ENCODE results near the gene TNIP1. TPM values are rescaled to one million over a fixed set of nuclear protein-coding genes. Genes with fewer than 3 reads are reported as not detected.

Gene TNIP1
- polyA plus RNA-seq, 2 of the 4 experiments (the other 2 are of a cell fraction): 48.4 to 53.4 TPM

- TF ChIP-seq FOXS1 (CRISPR knock-in tag; IDR thresholded peaks at IDR 0.05) (no peak), NR3C1 (IDR thresholded peaks at IDR 0.05) (no peak), BCL3 (IDR thresholded peaks at IDR 0.05) (no peak), NFE2L2 (conservative IDR thresholded peaks at IDR 0.05; ENCODE audit: low read length) (no peak), SMC3 (IDR thresholded peaks at IDR 0.05) (no peak), HOXB5 (CRISPR knock-in tag; IDR thresholded peaks at IDR 0.05) (no peak), HOXA7 (CRISPR knock-in tag; IDR thresholded peaks at IDR 0.05) (no peak), POLR2A (IDR thresholded peaks at IDR 0.05; ENCODE audit: low read length) (no peak), CHD4 (IDR thresholded peaks at IDR 0.05; ENCODE audit: borderline replicate concordance) (no peak), RARB (CRISPR knock-in tag; IDR thresholded peaks at IDR 0.05) (no peak), REST (IDR thresholded peaks at IDR 0.05) (no peak), FOSB (CRISPR knock-in tag; IDR thresholded peaks at IDR 0.05) (no peak), RFX5 (IDR thresholded peaks at IDR 0.05) (no peak), EP300 (IDR thresholded peaks at IDR 0.05) (no peak), FOSL2 (IDR thresholded peaks at IDR 0.05) (no peak), FOSL2 (CRISPR knock-in tag; IDR thresholded peaks at IDR 0.05) (no peak), RCOR1 (IDR thresholded peaks at IDR 0.05; ENCODE audit: low read depth, low read length) (no peak), ZSCAN20 (CRISPR knock-in tag; IDR thresholded peaks at IDR 0.05) (no peak), JUN (IDR thresholded peaks at IDR 0.05) (no peak)
- TF ChIP-seq, protein P1, sequence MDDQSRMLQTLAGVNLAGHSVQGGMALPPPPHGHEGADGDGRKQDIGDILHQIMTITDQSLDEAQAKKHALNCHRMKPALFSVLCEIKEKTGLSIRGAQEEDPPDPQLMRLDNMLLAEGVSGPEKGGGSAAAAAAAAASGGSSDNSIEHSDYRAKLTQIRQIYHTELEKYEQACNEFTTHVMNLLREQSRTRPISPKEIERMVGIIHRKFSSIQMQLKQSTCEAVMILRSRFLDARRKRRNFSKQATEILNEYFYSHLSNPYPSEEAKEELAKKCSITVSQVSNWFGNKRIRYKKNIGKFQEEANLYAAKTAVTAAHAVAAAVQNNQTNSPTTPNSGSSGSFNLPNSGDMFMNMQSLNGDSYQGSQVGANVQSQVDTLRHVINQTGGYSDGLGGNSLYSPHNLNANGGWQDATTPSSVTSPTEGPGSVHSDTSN (IDR thresholded peaks at IDR 0.05): no peak
- TF ChIP-seq, protein P2, sequence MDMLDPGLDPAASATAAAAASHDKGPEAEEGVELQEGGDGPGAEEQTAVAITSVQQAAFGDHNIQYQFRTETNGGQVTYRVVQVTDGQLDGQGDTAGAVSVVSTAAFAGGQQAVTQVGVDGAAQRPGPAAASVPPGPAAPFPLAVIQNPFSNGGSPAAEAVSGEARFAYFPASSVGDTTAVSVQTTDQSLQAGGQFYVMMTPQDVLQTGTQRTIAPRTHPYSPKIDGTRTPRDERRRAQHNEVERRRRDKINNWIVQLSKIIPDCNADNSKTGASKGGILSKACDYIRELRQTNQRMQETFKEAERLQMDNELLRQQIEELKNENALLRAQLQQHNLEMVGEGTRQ (IDR thresholded peaks at IDR 0.05): no peak
- ATAC-seq: no peak
- H3K4me2 ChIP-seq: no peak overlapping the region
- no peak for DNase-seq (ENCODE audit: low read depth in 1 of 2, low spot score in 1 of 2)
- CTCF ChIA-PET: interaction anchor here (0.7 to 25.1 kb wide), 4 partner anchors 14 to 69 kb away, joined by 3 to 704 read pairs (median 142); no protein-coding TSS in a partner anchor
- POLR2A ChIA-PET: no interaction called here
- 86% methylated on average over 5 of the region's 5 CpGs for WGBS (ENCODE audit: missing lambda C conversion rate)
- no peaks in the 10 kb centered on the region for H3K9me3 ChIP-seq
- H3K4me1 ChIP-seq: peaks cover 7% of the 10 kb centered on the region; the same call in 2 of the 3 replicates
- no peak overlapping the region for H3K4me3 ChIP-seq
- no peak overlapping the region for H3K27ac ChIP-seq
- no peak for FAIRE-seq
Measured at GRCh38 chr5:151121665-151122064, 40.8 kb upstream of the TNIP1 start.

GRCh38 chr5:151121095-151121494 lies 40.3 kb upstream of the TNIP1 start:
- DNase-seq (ENCODE audit: low read depth in 1 of 2, low spot score in 1 of 2) (no peak), FAIRE-seq (no peak), ATAC-seq (no peak)
- Histone ChIP-seq H3K4me1 (peaks cover 7% of the 10 kb centered on the region; the same call in 2 of the 3 replicates), H3K4me2 (no peak overlapping the region), H3K4me3 (no peak overlapping the region), H3K27ac (no peak overlapping the region), H3K9me3 (no peaks in the 10 kb centered on the region)
- CTCF ChIA-PET: interaction anchor here (1.1 to 25.1 kb wide), 3 partner anchors 46 to 103 kb away, joined by 5 to 704 read pairs (median 279); partner anchors contain the start of gene CCDC69
- TF ChIP-seq POLR2AphosphoS2 (conservative IDR thresholded peaks at IDR 0.05; ENCODE audit: low read length) (no peak), HDAC2 (IDR thresholded peaks at IDR 0.05) (no peak), CBX8 (IDR thresholded peaks at IDR 0.05) (no peak), RARB (CRISPR knock-in tag; IDR thresholded peaks at IDR 0.05) (no peak), KDM5A (IDR thresholded peaks at IDR 0.05) (no peak), ESRRA (IDR thresholded peaks at IDR 0.05; ENCODE audit: borderline replicate concordance, low read length) (no peak), HMGXB4 (CRISPR knock-in tag; IDR thresholded peaks at IDR 0.05; ENCODE audit: borderline replicate concordance) (no peak), GATA3 (IDR thresholded peaks at IDR 0.05; ENCODE audit: borderline replicate concordance) (no peak), EHMT2 (IDR thresholded peaks at IDR 0.05; ENCODE audit: low read depth) (no peak), POLR2A (IDR thresholded peaks at IDR 0.05; ENCODE audit: low read length) (no peak)
- POLR2A ChIA-PET: no interaction called here
- 98% methylated on average over 2 of the region's 2 CpGs for WGBS (ENCODE audit: missing lambda C conversion rate)

All from A549 (cell line).